NCI-H2171 treated with DMSO at 0.1 percent for 48 hours (cell line): ENCODE measurements around the gene MAPK13.
"Not testable (repeated sequence)": the region's sequence is repeated elsewhere in the genome, so short reads cannot be mapped to it uniquely, and the experiment has no call there.

Experiments used
- DNase-seq: peaks from one replicate; lab custom pipeline; 2025; lab: John Stamatoyannopoulos, UW

Gene MAPK13

GRCh38 chr6:36114798-36115408 is 15.4 kb upstream of the MAPK13 start:
- no peak for DNase-seq

DNA sequence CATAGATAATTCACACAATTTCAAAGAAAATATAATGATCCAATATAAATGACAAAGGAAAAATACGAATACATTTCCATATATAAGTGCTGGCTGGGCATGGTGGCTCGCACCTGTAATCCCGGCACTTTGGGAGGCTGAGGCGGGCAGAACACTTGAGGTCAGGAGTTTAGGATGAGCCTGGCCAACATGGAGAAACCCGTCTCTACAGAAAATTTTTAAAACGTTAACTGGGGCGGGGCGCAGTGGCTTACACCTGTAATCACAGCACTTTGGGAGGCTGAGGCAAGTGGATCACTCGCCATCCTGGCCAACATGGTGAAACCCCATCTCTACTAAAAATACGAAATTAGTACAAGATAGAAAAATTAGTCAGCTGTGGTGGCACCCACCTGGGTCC is 14.9 kb upstream of the MAPK13 start:
- DNase-seq = no peak

- no peak for DNase-seq
These were observed 14.0 kb upstream of the MAPK13 start for GRCh38 chr6:36116066-36116864.

DNA sequence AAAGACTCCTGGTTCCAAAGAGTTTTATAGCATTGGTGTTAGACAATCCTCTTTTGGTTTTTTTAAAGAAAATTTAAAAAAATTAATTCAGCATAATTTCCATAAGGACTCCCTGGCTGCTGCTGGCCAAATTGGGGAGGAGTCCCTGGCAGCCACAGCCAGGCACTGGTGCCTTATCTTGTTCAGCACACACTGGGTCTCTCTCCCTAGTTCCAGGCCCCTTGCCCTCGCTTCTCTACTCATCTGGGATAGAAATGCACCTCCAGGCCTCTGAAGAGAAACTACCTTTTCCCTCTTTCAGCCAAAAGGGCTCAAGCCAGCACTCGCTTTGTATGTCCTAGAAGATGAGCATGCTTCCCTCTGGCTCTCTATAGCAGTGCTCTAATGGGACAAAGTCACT is 13.4 kb upstream of the MAPK13 start:
- DNase-seq = no peak

- DNase-seq = no peak
These were observed 12.4 kb upstream of the MAPK13 start for GRCh38 chr6:36117658-36118549.

DNA sequence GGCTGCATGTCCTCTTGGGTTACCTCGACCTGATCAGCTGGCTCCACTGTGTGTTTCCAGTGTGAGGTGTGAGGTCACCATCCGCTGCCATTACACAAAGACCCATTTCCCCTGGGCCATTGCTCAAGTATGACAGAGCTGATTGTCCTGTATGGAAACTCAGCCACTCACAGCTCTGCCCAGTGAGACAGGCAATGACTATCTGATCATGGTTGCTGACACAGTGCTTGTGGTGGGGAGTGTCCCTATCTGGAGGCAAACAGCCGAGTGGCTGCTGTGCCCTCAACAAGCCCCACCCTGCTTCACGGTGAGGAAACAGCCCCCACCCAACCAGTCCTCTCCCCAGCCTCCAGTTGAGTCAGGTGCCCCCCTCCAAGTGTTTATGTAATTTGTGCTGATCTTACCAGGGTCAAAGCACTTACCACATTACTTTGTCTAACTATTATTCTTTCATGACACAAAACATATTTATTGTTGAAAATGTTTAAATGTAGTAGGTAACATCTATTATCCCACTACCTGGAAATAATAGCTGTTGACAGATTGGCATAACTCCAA is 11.7 kb upstream of the MAPK13 start:
- DNase-seq = no peak

- no peak for DNase-seq
These were observed 11.1 kb upstream of the MAPK13 start for GRCh38 chr6:36119209-36119608.

DNA sequence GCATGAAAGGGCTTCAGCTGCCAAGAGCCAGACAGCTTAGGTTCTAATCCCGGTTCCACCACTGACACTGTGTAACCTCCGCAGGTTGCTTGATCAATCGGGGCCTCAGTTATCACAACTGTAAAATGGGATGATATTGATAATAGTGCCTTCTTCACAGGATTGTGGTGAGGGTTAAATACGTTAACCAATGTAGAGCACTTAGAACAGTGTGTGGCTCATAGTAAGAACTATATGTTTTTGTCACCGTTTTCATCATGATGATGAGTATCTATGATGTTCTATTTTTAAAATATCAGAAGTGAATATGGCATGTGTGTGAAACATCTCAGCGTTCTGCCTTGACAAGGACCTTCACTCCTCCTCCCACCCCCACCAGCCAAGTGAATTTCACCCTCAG is 10.3 kb upstream of the MAPK13 start:
- no peak for DNase-seq

- no peak for DNase-seq
These were observed 9.8 kb upstream of the MAPK13 start for GRCh38 chr6:36120539-36120938.

GRCh38 chr6:36120979-36121786 is 9.1 kb upstream of the MAPK13 start:
- no peak for DNase-seq

GRCh38 chr6:36121787-36122494 is 8.4 kb upstream of the MAPK13 start:
- DNase-seq = no peak

DNA sequence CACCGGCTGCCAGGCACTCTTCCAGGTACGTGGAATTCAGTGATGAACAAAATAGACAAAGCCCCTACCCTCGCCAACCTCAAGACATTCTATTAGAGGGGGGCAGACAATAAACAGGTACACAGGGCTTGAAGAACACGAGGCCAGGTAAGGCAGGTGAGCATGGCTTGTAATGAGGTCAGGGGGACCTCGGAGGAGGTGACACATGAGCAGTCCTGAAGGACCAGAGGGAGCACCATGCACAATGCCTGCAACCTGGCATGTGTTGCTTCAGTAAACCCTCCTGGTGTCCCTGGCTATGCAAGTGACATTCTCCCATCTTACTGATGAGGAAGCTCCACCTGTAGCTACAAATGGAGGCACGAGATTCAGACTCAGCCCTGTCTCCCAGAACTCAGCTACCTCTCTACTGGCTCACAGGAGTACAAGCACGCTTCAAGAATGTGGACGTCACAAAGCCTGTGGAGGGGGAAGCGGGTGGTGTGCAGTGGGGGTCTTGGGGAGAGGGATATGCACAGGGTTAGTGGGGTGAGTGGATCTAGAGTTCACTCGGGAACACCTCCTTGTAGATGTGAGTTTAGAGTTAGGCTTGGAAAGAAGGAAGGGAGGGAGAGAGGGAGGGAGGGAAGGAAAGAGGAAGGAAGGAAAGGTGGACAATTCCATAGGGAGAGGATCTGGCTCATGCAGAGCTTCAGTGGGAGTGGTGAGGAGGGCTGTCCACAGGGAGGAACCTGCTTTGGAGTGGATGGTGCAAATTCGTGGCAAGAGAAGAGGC is 7.6 kb upstream of the MAPK13 start:
- DNase-seq = no peak

DNA sequence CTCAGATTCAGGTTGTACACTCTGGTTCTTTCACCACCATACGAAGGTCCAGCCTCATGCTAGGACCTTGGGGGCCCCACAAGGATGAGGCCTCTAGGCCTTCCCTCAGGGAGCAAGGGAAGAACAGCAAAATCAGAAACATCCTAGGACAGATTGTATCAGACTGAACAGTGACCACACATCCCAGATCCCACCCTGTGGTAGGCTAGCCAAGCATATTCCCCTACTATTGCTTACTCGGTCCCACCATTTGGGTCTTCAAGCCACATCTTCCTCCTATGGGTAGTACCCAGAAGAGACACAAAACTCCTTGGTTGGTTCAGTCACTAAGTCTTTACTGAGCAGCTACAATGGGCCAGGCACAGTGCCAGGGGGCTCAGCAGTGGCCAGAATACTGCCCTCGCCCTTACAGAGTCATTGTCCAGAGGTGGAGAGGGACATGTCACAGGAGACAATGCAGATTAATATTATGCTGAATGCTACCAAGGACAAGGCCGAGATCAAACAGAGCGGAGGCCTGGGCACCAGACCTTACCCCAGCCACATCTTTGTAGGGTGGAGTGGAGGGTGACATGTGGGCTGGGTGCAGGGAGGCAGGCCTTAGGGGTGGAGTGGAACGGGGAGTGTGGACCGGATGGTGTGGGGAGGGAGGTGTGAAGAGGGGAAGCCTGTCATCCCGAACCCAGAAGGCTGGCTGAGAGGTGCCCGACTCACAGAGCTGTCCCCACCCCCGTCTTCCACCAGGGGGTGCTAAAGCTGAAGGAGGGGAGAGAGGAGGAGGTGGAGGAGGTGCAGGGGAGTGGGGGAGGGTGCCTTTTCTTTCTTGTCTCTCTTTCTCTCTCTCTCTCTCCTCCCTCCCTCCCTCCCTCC is 6.8 kb upstream of the MAPK13 start:
- DNase-seq = peak; percentile 54

DNA sequence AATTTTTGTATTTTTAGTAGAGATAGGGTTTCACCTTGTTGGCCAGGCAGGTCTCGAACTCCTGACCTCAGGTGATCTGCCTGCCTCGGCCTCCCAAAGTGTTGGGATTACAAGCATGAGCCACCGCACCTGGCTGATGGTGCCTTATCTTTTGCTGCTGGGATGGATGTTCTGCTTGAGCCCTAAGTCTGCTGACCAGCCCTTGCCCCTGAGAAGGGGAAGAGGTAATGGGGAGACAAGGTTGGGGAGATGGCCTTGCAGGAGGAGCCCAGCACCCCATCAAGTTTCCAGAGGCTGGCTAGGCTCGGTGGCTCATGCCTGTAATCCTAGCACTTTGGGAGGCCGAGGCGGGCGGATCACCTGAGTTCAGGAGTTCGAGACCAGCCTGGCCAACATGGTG is 6.0 kb upstream of the MAPK13 start:
- not testable (repeated sequence) for DNase-seq

DNA sequence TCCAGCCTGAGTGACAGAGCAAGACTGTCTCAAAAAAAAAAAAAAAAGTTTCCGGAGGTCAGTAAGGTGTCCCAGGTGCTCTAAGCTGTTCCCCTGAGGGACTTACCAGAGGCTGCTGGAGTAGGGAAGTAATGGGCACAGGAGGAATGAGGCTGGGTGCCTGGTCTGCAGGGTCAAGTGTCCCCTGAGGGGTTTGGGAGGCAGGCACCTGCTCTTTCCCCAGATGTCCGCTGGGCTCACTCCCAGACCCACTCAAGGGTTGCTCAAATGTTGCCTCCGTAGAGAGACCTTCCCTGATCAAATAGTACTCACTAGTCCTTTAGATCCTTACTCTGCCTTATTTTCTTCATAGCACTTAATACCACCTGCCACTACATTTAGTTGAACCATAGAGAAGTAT is 5.4 kb upstream of the MAPK13 start:
- no peak for DNase-seq

DNA sequence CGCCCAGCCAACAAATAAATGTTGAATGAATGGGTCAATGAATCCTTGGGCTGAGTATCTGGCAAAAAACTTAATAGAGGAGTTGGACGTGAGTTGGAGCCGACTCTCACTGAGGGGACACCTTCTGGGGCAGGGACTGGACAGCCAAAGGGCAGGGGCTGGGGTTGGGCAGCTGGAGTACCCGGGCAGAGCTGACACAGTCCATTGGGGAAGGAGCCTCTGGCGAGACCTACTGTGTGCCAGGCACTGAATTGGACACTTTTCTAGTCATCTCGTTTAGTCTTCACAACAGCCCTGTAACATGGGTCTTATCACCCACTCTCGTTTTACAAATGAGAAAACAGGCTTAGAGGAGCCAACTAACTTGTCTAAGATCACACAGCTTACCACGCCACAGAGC is 4.7 kb upstream of the MAPK13 start:
- no peak for DNase-seq

DNA sequence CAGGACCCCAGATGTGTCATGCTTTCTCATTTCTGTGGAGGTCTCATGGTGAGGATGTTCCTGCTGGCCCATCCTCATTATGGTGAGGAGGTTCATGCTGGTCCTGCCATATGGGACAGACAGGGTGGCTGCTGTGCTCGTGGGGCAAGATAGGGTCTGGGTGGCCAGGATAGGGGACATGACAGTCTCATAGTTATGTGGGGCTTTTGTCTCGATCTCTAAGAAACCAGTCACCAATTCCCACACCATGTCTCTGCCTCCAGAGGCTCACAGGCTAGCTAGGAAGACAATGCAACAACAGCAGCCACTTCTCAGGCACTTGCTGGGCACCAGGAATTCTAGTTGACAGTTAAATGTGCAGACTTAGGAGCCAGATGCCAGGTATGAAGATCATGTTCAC is 4.2 kb upstream of the MAPK13 start:
- no peak for DNase-seq

GRCh38 chr6:36126553-36127458 is 3.5 kb upstream of the MAPK13 start:
- no peak for DNase-seq
